ENCODE results near the gene DPAGT1. TPM values are rescaled to one million over a fixed set of nuclear protein-coding genes. Genes with fewer than 3 reads are reported as not detected.

Gene DPAGT1
- total and polyA plus RNA-seq, 12 donors = 26.8 to 73.9 (median 50.2) TPM

- 1% methylated on average over 33 to 81 of the region's 81 CpGs for WGBS, 4 donors
- DNase-seq = peak; percentile 43 to 73 (median 58)
- Histone ChIP-seq H3K27ac (peak overlapping the region; percentile 6 to 96 (median 94)), H3K9me3 (replicated peaks in 1 of 3) (no peaks in the 10 kb centered on the region), H3K4me3 (peak overlapping the region; percentile 5 to 97 (median 56)), H3K4me1 (replicated peaks in 1 of 2) (peaks cover 8 to 18% of the 10 kb centered on the region in 2 donors), H3K27me3 (no peaks in the 10 kb centered on the region), H3K36me3 (replicated peaks in 1 of 2) (peaks cover 0 to 27% of the 10 kb centered on the region in 2 donors)
- intact Hi-C loops (cut with DNase I) = no loop called here
- TF ChIP-seq POLR2A (IDR thresholded peaks at IDR 0.05) = peak in 1 of 2 donors; percentile 13
- TF ChIP-seq CTCF (IDR thresholded peaks at IDR 0.05) = no peak
Observed at GRCh38 chr11:119093942-119094815, 7.5 kb downstream of the DPAGT1 start.

- Histone ChIP-seq H3K4me3 (peak overlapping the region in 2 of 4 donors; percentile 73 to 97), H3K36me3 (replicated peaks in 1 of 2) (peaks cover 0 to 26% of the 10 kb centered on the region in 2 donors), H3K4me1 (replicated peaks in 1 of 2) (peaks cover 8 to 18% of the 10 kb centered on the region in 2 donors), H3K27ac (peak overlapping the region; percentile 6 to 96 (median 94)), H3K27me3 (no peaks in the 10 kb centered on the region), H3K9me3 (replicated peaks in 1 of 3) (no peaks in the 10 kb centered on the region)
- peak in 1 of 7 donors; percentile 23 for DNase-seq
- intact Hi-C loops (cut with DNase I) = no loop called here
- 50 to 67% (median 61%) methylated on average over 8 to 12 of the region's 12 CpGs for WGBS, 4 donors
- TF ChIP-seq POLR2A (IDR thresholded peaks at IDR 0.05) (no peak), CTCF (IDR thresholded peaks at IDR 0.05) (no peak)
Observed at GRCh38 chr11:119092880-119093842, 8.5 kb downstream of the DPAGT1 start.

GRCh38 chr11:119091966-119092879 lies 9.4 kb downstream of the DPAGT1 start:
- Histone ChIP-seq H3K27me3 (no peaks in the 10 kb centered on the region), H3K4me1 (replicated peaks in 1 of 2) (peaks cover 8 to 18% of the 10 kb centered on the region in 2 donors), H3K4me3 (no peak overlapping the region), H3K36me3 (replicated peaks in 1 of 2) (peaks cover 0 to 17% of the 10 kb centered on the region in 2 donors), H3K27ac (peak overlapping the region in 1 of 5 donors; percentile 43), H3K9me3 (replicated peaks in 1 of 3) (no peaks in the 10 kb centered on the region)
- no peak for DNase-seq
- intact Hi-C loops (cut with DNase I) = no loop called here
- WGBS, 4 donors = 85 to 93% (median 88%) methylated on average over 12 to 13 of the region's 13 CpGs
- no peak for TF ChIP-seq POLR2A (IDR thresholded peaks at IDR 0.05)
- TF ChIP-seq CTCF (IDR thresholded peaks at IDR 0.05) = no peak

All from adrenal gland (tissue), 12 donors.